Mesothelial cell of epicardium (in vitro differentiated cells): Measurements from ENCODE around the gene TMEM120A. TPM values are rescaled to one million over a fixed set of nuclear protein-coding genes. Genes with fewer than 3 reads are reported as not detected.

ENCODE experiments used
- DNase-seq, 2 experiments: peaks; one replicate each; pipeline ENCODE4 v3.0.0; 2021; ENCODE audit warnings: low spot score in 2 of 2; ENCODE audit not compliant: unreplicated experiment in 2 of 2
- H3K27ac Mint-ChIP-seq: 2 replicates; pipeline ENCODE4 v1.8.0; 2021; ENCODE audit warnings: mixed read lengths
- H3K27me3 Mint-ChIP-seq: 2 replicates; pipeline ENCODE4 v1.8.0; 2021; ENCODE audit warnings: low read depth, mixed read lengths
- H3K36me3 Mint-ChIP-seq: 2 replicates; pipeline ENCODE4 v1.8.0; 2021; ENCODE audit warnings: mixed read lengths
- H3K4me1 Mint-ChIP-seq: 2 replicates; pipeline ENCODE4 v1.8.0; 2021; ENCODE audit warnings: mixed read lengths
- H3K4me3 Mint-ChIP-seq: 2 replicates; pipeline ENCODE4 v1.8.0; 2021; ENCODE audit warnings: mild to moderate bottlenecking, moderate library complexity, mixed read lengths
- H3K9me3 Mint-ChIP-seq: 2 replicates; pipeline ENCODE4 v1.8.0; 2021; ENCODE audit warnings: mixed read lengths
- total RNA-seq: library from RNA; stranded (reverse); gene quantifications from 3 replicates; pipeline ENCODE4 v1.2.1, GENCODE V29; 2021
- TF ChIP-seq, protein P1 (sequence below): fragments of 200-600 bp; sonication (generic); IDR thresholded peaks from one replicate; pipeline ENCODE4 v1.5.0; 2021; ENCODE audit warnings: antibody characterized with exemption; ENCODE audit not compliant: unreplicated experiment

The TMEM120A gene
- total RNA-seq, 1 donor from 2014 or later = 17.8 TPM

DNA sequence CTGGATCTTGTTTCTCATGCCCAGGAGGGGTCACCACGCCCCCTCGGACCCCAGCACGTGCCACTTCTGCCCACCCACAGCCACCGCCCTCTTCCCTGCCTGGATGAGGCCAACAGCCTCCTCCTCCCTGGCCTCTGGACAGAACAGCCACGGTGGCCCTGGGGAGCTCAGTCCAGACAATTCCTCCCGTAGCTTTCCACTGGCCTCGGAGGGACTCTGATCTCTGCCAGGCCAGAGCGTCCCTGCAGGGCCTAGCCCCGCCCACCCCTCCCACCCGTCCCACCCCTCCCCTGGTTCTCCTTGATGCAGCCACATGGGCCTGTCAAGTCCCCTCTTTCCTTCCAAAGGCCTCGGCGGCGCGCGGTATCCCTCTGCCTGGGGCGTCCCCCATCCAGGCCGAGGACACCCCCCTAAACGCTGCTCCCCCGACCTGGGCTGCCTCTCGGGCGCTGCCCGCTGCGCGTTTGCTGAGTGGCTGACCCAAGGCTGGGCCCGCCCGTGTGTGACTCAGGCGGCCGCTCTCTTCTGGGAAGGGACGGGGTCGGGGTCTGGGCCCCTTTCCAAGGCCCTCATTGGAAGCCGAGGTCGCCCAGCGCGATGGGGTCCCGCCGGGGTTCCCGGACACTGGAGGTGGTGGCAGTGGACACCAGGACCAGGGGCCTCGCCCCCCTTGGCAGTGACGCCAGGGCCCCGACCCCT, 557 bp downstream of the TMEM120A start:
- Mint-ChIP-seq H3K4me1 (peaks cover 13% of the 10 kb centered on the region), H3K27ac (no peak overlapping the region), H3K4me3 (peak overlapping the region; percentile 69), H3K9me3 (no peaks in the 10 kb centered on the region), H3K27me3 (no peaks in the 10 kb centered on the region), H3K36me3 (peaks cover 21% of the 10 kb centered on the region)
- DNase-seq = no peak
- TF ChIP-seq, protein P1, sequence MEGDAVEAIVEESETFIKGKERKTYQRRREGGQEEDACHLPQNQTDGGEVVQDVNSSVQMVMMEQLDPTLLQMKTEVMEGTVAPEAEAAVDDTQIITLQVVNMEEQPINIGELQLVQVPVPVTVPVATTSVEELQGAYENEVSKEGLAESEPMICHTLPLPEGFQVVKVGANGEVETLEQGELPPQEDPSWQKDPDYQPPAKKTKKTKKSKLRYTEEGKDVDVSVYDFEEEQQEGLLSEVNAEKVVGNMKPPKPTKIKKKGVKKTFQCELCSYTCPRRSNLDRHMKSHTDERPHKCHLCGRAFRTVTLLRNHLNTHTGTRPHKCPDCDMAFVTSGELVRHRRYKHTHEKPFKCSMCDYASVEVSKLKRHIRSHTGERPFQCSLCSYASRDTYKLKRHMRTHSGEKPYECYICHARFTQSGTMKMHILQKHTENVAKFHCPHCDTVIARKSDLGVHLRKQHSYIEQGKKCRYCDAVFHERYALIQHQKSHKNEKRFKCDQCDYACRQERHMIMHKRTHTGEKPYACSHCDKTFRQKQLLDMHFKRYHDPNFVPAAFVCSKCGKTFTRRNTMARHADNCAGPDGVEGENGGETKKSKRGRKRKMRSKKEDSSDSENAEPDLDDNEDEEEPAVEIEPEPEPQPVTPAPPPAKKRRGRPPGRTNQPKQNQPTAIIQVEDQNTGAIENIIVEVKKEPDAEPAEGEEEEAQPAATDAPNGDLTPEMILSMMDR = no peak

GRCh38 chr7:75992083-75992755, 2.2 kb downstream of the TMEM120A start:
- no peak overlapping the region for H3K4me3 Mint-ChIP-seq
- H3K27me3 Mint-ChIP-seq = no peaks in the 10 kb centered on the region
- peaks cover 12% of the 10 kb centered on the region for H3K36me3 Mint-ChIP-seq
- TF ChIP-seq, protein P1 = no peak
- peaks cover 13% of the 10 kb centered on the region for H3K4me1 Mint-ChIP-seq
- H3K9me3 Mint-ChIP-seq = no peaks in the 10 kb centered on the region
- H3K27ac Mint-ChIP-seq = no peak overlapping the region
- no peak for DNase-seq

GRCh38 chr7:75991531-75992082, 2.8 kb downstream of the TMEM120A start:
- Mint-ChIP-seq H3K36me3 (peaks cover 13% of the 10 kb centered on the region), H3K9me3 (no peaks in the 10 kb centered on the region)

DNA sequence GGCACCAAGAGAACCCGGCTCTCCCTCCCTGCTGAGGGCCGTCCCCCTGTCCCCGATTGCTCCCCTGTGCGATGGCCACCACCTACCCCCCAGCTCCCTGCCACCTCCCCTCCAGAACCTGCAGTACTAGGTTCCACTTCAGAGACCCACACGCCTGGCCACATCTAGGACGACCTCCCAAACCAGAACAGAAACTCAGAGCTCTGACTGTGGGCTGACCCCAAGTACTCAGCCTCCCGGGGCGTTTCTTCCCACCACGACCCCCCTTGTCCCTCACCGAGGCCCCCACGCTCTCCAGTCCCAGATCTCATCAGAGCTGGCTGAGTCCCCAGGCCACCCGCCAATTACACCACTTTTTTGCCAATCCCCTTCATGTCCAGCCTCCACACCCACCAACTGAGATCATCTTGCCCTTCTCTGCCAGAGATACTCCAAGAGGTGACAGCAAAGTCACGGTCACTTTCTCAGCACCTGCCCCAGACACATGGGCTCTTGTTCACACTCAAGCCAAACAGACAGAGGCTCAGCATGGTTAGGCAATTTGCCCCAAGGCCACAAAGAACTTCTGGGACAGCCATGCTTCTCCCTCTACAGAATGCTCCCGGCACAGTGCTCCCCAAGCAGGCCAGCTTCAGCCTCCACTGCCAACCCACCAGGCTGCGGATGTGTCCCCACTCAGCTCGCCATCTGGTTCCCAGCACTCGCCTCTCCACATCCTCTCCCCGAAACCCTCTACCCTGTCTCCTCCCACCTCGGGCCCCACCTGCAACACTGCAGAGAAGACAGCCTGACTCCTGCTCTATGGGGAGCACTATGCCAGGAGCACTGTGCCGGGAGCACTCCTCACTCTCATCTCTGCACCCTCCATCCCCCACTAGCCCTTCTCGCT, 4.7 kb downstream of the TMEM120A start:
- H3K4me3 Mint-ChIP-seq = no peak overlapping the region
- peaks cover 8% of the 10 kb centered on the region for H3K36me3 Mint-ChIP-seq
- H3K27ac Mint-ChIP-seq = no peak overlapping the region
- no peak for DNase-seq
- H3K9me3 Mint-ChIP-seq = no peaks in the 10 kb centered on the region
- TF ChIP-seq, protein P1 = no peak
- peaks cover 13% of the 10 kb centered on the region for H3K4me1 Mint-ChIP-seq
- no peaks in the 10 kb centered on the region for H3K27me3 Mint-ChIP-seq

More at GRCh38 chr7:75991531-75992082, 2.8 kb downstream of the TMEM120A start:
- TF ChIP-seq, protein P1 = no peak
- Mint-ChIP-seq H3K27me3 (no peaks in the 10 kb centered on the region), H3K4me3 (no peak overlapping the region), H3K27ac (no peak overlapping the region), H3K4me1 (peaks cover 13% of the 10 kb centered on the region)
- DNase-seq = no peak
